ENCODE results near the gene TMEM41B.

DNA sequence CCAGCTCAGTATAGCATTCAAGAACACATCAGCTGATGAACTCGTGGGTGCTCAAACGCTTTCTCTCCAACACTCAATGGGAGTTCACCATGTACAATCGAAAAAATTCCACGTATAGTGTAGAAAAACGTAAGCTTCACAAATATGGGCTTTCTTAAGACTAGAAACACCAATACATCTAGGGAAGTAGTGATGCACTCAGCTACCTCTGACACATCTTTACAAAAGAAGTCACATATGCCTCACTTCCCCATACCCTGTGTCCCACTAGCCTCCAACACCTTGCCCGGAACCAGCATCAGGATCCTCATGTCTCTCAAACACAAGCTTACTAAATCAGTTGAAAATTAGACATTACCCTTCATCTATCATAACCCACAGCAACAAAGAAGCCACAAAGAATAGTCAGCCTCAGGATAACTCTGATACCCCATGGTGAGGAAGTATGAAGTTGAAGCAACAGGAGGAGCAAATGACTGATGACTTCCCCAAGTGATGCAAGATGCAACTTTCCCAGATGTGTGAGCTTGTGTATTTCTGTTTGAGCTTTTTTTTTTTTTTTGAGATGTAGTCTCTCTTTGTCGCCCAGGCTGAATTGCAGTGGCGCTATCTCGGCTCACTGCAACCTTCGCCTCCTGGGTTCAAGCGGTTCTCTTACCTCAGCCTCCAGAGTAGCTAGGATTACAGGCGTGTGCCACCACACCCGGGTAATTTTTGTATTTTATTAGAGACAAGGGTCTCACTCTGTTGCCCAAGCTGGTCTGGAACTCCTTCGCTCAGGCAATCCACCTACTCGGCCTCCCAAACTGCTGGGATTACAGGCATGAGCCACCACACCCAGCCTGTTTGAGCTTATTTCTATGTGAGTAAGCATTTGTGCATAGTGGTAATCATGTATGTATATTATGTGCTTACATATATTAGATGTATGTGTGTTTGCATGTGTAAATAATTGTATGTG, 40.7 kb downstream of the TMEM41B start:
- no peak for TF ChIP-seq POLR2A (IDR thresholded peaks at IDR 0.05)
- TF ChIP-seq, protein P1, sequence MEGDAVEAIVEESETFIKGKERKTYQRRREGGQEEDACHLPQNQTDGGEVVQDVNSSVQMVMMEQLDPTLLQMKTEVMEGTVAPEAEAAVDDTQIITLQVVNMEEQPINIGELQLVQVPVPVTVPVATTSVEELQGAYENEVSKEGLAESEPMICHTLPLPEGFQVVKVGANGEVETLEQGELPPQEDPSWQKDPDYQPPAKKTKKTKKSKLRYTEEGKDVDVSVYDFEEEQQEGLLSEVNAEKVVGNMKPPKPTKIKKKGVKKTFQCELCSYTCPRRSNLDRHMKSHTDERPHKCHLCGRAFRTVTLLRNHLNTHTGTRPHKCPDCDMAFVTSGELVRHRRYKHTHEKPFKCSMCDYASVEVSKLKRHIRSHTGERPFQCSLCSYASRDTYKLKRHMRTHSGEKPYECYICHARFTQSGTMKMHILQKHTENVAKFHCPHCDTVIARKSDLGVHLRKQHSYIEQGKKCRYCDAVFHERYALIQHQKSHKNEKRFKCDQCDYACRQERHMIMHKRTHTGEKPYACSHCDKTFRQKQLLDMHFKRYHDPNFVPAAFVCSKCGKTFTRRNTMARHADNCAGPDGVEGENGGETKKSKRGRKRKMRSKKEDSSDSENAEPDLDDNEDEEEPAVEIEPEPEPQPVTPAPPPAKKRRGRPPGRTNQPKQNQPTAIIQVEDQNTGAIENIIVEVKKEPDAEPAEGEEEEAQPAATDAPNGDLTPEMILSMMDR (IDR thresholded peaks at IDR 0.05): no peak
